Measurements from ENCODE around the gene ARL11. TPM values are rescaled to one million over a fixed set of nuclear protein-coding genes. Genes with fewer than 3 reads are reported as not detected.

ARL11 gene
- total RNA-seq, 4 donors from 2014 or later: 0.20 to 0.87 (median 0.25) TPM

GRCh38 chr13:49629196-49629938, 1.1 kb downstream of the ARL11 start:
- no peak for DNase-seq (ENCODE audit: low spot score in 2 of 2)
- Histone ChIP-seq H3K9me3 (no peaks in the 10 kb centered on the region), H3K27ac (no peak overlapping the region), H3K27me3 (no peaks in the 10 kb centered on the region), H3K4me1 (peaks cover 0 to 6% (median 0%) of the 10 kb centered on the region in 4 donors), H3K4me3 (peak overlapping the region in 1 of 4 donors; percentile 27), H3K36me3 (no peaks in the 10 kb centered on the region)
- no peak for TF ChIP-seq EP300 (IDR thresholded peaks at IDR 0.05)
- TF ChIP-seq POLR2A (IDR thresholded peaks at IDR 0.05): no peak
- TF ChIP-seq, protein P1, sequence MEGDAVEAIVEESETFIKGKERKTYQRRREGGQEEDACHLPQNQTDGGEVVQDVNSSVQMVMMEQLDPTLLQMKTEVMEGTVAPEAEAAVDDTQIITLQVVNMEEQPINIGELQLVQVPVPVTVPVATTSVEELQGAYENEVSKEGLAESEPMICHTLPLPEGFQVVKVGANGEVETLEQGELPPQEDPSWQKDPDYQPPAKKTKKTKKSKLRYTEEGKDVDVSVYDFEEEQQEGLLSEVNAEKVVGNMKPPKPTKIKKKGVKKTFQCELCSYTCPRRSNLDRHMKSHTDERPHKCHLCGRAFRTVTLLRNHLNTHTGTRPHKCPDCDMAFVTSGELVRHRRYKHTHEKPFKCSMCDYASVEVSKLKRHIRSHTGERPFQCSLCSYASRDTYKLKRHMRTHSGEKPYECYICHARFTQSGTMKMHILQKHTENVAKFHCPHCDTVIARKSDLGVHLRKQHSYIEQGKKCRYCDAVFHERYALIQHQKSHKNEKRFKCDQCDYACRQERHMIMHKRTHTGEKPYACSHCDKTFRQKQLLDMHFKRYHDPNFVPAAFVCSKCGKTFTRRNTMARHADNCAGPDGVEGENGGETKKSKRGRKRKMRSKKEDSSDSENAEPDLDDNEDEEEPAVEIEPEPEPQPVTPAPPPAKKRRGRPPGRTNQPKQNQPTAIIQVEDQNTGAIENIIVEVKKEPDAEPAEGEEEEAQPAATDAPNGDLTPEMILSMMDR (IDR thresholded peaks at IDR 0.05): no peak
- WGBS, 2 donors: 66 to 73% methylated on average over 8 of the region's 8 CpGs

GRCh38 chr13:49629947-49630346, 1.6 kb downstream of the ARL11 start:
- peaks cover 0 to 6% (median 0%) of the 10 kb centered on the region in 4 donors for H3K4me1 ChIP-seq
- no peak for DNase-seq (ENCODE audit: low spot score in 2 of 2)

DNA sequence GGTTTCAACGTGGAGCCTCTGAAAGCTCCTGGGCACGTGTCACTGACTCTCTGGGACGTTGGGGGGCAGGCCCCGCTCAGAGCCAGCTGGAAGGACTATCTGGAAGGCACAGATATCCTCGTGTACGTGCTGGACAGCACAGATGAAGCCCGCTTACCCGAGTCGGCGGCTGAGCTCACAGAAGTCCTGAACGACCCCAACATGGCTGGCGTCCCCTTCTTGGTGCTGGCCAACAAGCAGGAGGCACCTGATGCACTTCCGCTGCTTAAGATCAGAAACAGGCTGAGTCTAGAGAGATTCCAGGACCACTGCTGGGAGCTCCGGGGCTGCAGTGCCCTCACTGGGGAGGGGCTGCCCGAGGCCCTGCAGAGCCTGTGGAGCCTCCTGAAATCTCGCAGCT, 2.3 kb downstream of the ARL11 start:
- WGBS, 2 donors: 88 to 90% methylated on average over 3 to 15 of the region's 16 CpGs
- no peaks in the 10 kb centered on the region for H3K36me3 ChIP-seq

More at GRCh38 chr13:49629947-49630346, 1.6 kb downstream of the ARL11 start:
- no peaks in the 10 kb centered on the region for H3K9me3 ChIP-seq
- H3K27me3 ChIP-seq: no peaks in the 10 kb centered on the region
- H3K36me3 ChIP-seq: no peaks in the 10 kb centered on the region
- TF ChIP-seq POLR2A (IDR thresholded peaks at IDR 0.05): no peak
- TF ChIP-seq, protein P1 (IDR thresholded peaks at IDR 0.05): no peak
- no peak for TF ChIP-seq EP300 (IDR thresholded peaks at IDR 0.05)
- WGBS, 2 donors: 80 to 87% methylated on average over 4 of the region's 4 CpGs
- H3K4me3 ChIP-seq: no peak overlapping the region
- no peak overlapping the region for H3K27ac ChIP-seq

GRCh38 chr13:49632156-49632555, 3.8 kb downstream of the ARL11 start:
- 92 to 94% methylated on average over 5 of the region's 5 CpGs for WGBS, 2 donors
- no peak for TF ChIP-seq EP300 (IDR thresholded peaks at IDR 0.05)
- TF ChIP-seq, protein P1 (IDR thresholded peaks at IDR 0.05): no peak
- TF ChIP-seq POLR2A (IDR thresholded peaks at IDR 0.05): no peak
- Histone ChIP-seq H3K36me3 (no peaks in the 10 kb centered on the region), H3K4me3 (no peak overlapping the region), H3K4me1 (no peaks in the 10 kb centered on the region), H3K27ac (no peak overlapping the region), H3K9me3 (no peaks in the 10 kb centered on the region), H3K27me3 (no peaks in the 10 kb centered on the region)
- DNase-seq (ENCODE audit: low spot score in 2 of 2): no peak

More for the DNA sequence above, 2.3 kb downstream of the ARL11 start:
- Histone ChIP-seq H3K4me1 (peaks cover 0 to 3% (median 0%) of the 10 kb centered on the region in 4 donors), H3K9me3 (no peaks in the 10 kb centered on the region), H3K27ac (no peak overlapping the region), H3K27me3 (no peaks in the 10 kb centered on the region), H3K4me3 (no peak overlapping the region)
- no peak for DNase-seq (ENCODE audit: low spot score in 2 of 2)
- TF ChIP-seq POLR2A (IDR thresholded peaks at IDR 0.05) (no peak), EP300 (IDR thresholded peaks at IDR 0.05) (no peak)
- TF ChIP-seq, protein P1 (IDR thresholded peaks at IDR 0.05): no peak

DNA sequence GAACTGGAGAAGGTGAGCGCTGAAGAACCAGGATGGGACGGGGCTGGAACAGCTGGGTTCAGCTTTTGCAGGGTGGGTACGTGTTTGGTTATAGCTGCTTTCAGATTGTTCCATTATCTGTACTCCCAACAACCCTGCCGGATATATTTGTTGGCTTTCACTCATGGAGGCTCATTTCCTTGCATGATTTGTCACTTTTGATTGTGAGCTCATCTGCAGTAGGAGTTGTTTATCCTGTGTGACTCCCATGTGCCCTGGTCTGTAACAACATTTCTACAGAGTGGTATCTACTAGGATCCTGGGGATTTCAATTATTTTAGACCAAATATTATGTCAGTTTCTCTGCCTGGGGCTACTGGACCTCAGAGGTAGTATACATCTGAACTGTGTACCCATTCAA, 5.4 kb downstream of the ARL11 start:
- DNase-seq (ENCODE audit: low spot score in 2 of 2): no peak
- Histone ChIP-seq H3K4me3 (no peak overlapping the region), H3K27me3 (no peaks in the 10 kb centered on the region), H3K27ac (no peak overlapping the region), H3K4me1 (no peaks in the 10 kb centered on the region), H3K9me3 (no peaks in the 10 kb centered on the region), H3K36me3 (no peaks in the 10 kb centered on the region)
- 87 to 88% methylated on average over 4 of the region's 4 CpGs for WGBS, 2 donors
- no peak for TF ChIP-seq EP300 (IDR thresholded peaks at IDR 0.05)
- TF ChIP-seq POLR2A (IDR thresholded peaks at IDR 0.05): no peak
- TF ChIP-seq, protein P1 (IDR thresholded peaks at IDR 0.05): no peak
